Measurements from ENCODE around the gene LRRC42.

GRCh38 chr1:53927376-53927881, 18.7 kb upstream of the LRRC42 start:
- TF ChIP-seq CTCF (IDR thresholded peaks at IDR 0.05): no peak
- no peak for TF ChIP-seq POLR2AphosphoS5 (IDR thresholded peaks at IDR 0.05)
- no peak for TF ChIP-seq POLR2A (IDR thresholded peaks at IDR 0.05)

All from breast epithelium (tissue), 3 donors.